NCI-H2107 treated with DMSO at 0.1 percent for 48 hours (cell line): ENCODE results near the gene RFC5.
"Not testable (repeated sequence)": the region's sequence is repeated elsewhere in the genome, so short reads cannot be mapped to it uniquely, and the experiment has no call there.

Experiments
- DNase-seq: peaks from one replicate; lab custom pipeline; 2025; ENCODE audit not compliant: unreplicated experiment; lab: John Stamatoyannopoulos, UW

Gene RFC5

GRCh38 chr12:118070650-118071049 lies 54.1 kb downstream of the RFC5 start:
- DNase-seq, result no peak

GRCh38 chr12:118073768-118074167 lies 57.3 kb downstream of the RFC5 start:
- no peak for DNase-seq

GRCh38 chr12:118081521-118081920 lies 65.0 kb downstream of the RFC5 start:
- not testable (repeated sequence) for DNase-seq
